NT2/D1 (cell line): ENCODE measurements around the gene LDB3.

Experiments used
- DNase-seq: peaks from one replicate; pipeline ENCODE4 v3.0.0-alpha.2; 2011; ENCODE audit warnings: low read depth, low spot score
- H3K27me3 ChIP-seq: 2 replicates; pipeline ENCODE4 v1.6.0; 2011; ENCODE audit warnings: mild to moderate bottlenecking; ENCODE audit not compliant: insufficient read length, insufficient read depth
- H3K36me3 ChIP-seq: 2 replicates; pipeline ENCODE4 v1.6.1; 2011; ENCODE audit warnings: mild to moderate bottlenecking, low read length, mixed read lengths; ENCODE audit not compliant: insufficient read depth, insufficient read length
- H3K4me1 ChIP-seq: 2 replicates; pipeline ENCODE4 v1.5.1; 2011; ENCODE audit not compliant: insufficient read depth, insufficient read length
- H3K4me3 ChIP-seq: 2 replicates; pipeline ENCODE4 v1.5.1; 2011; ENCODE audit warnings: low read depth; ENCODE audit not compliant: insufficient read length
- H3K9ac ChIP-seq: 2 replicates; pipeline ENCODE4 v1.6.0; 2011; ENCODE audit warnings: low read depth; ENCODE audit not compliant: insufficient read length
- H3K9me3 ChIP-seq: 2 replicates; pipeline ENCODE4 v1.5.1; 2011; ENCODE audit warnings: mild to moderate bottlenecking, low read length; ENCODE audit not compliant: insufficient read depth
- SUZ12 ChIP-seq: IDR thresholded peaks from 2 replicates; pipeline ENCODE4 v1.6.1; 2011; ENCODE audit not compliant: insufficient read length, insufficient read depth; ENCODE audit errors: extremely low read depth
- YY1 ChIP-seq: IDR thresholded peaks from 2 replicates; pipeline ENCODE4 v1.6.1; 2011; ENCODE audit not compliant: insufficient read length, insufficient read depth
- ZNF274 ChIP-seq: IDR thresholded peaks from 2 replicates; pipeline ENCODE4 v1.6.1; 2011; ENCODE audit warnings: mild to moderate bottlenecking, low read depth, low read length

LDB3 gene

GRCh38 chr10:86684331-86685097, 16.2 kb downstream of the LDB3 start:
- H3K9me3 ChIP-seq = no peaks in the 10 kb centered on the region
- no peak for DNase-seq
- H3K4me1 ChIP-seq = peaks cover 6% of the 10 kb centered on the region
- TF ChIP-seq ZNF274 = no peak
- no peak for TF ChIP-seq YY1
- TF ChIP-seq SUZ12 = no peak
- no peaks in the 10 kb centered on the region for H3K36me3 ChIP-seq
- H3K4me3 ChIP-seq = no peak overlapping the region
- H3K27me3 ChIP-seq = no peaks in the 10 kb centered on the region
- H3K9ac ChIP-seq = peak overlapping the region; percentile 63

GRCh38 chr10:86685416-86685815, 17.1 kb downstream of the LDB3 start:
- TF ChIP-seq ZNF274 (no peak), SUZ12 (no peak), YY1 (no peak)
- DNase-seq = no peak
- Histone ChIP-seq H3K9me3 (no peaks in the 10 kb centered on the region), H3K9ac (peak overlapping the region; percentile 6), H3K4me1 (peaks cover 3% of the 10 kb centered on the region), H3K4me3 (no peak overlapping the region), H3K36me3 (no peaks in the 10 kb centered on the region), H3K27me3 (no peaks in the 10 kb centered on the region)

DNA sequence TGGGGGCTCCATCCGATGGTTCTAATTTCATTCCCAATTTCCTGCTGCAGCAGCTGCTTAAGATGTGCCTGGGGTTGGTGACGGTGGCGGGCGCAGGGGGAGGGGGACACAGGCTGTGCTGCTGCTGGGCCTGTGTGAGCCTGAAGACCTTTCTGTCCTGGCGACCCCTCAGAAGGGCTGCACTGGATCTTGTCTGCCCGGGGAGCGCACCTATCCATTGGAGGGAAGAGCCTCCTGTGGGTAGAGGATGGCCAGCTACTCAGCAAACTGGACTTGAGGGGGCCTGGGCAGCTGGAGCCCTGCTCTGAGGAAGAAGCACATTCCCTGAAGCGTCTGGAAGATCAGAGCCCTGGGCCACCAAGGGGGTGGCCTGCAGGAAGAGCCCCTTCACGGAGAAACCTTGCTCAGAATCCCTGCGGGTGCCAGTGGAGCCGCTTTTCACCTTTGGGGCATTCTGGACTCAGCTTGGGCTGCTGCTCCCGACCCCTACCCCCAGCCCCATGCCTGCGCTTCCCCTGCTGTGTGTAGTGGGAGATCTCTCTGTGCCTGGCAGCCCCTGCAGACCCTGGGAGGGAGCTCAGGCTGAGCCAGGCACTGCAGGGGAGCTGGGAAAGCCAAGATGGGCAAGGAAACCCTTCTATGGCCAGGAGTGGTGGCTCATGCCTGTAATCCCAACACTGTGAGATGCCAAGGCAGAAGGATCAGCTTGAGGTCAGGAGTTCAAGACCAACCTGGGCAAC, 17.8 kb downstream of the LDB3 start:
- Histone ChIP-seq H3K9ac (peak overlapping the region; percentile 35), H3K27me3 (no peaks in the 10 kb centered on the region), H3K4me3 (no peak overlapping the region), H3K36me3 (no peaks in the 10 kb centered on the region), H3K9me3 (no peaks in the 10 kb centered on the region), H3K4me1 (peaks cover 3% of the 10 kb centered on the region)
- no peak for TF ChIP-seq YY1
- no peak for TF ChIP-seq ZNF274
- TF ChIP-seq SUZ12 = no peak
- DNase-seq = no peak

DNA sequence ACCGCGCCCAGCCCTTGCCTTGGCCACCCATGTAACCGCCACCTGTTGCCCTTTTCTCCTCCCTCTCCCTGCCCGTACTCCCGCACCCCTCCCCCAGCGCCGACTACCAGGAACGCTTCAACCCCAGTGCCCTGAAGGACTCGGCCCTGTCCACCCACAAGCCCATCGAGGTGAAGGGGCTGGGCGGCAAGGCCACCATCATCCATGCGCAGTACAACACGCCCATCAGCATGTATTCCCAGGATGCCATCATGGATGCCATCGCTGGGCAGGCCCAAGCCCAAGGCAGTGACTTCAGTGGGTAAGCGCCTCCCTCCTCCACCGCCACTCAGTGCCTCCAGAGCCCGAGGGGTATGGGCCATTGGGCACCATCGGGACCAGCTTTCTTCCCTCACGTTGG, 18.7 kb downstream of the LDB3 start:
- no peak for DNase-seq
- H3K36me3 ChIP-seq = no peaks in the 10 kb centered on the region
- H3K9ac ChIP-seq = no peak overlapping the region
- peaks cover 3% of the 10 kb centered on the region for H3K4me1 ChIP-seq
- no peaks in the 10 kb centered on the region for H3K9me3 ChIP-seq
- no peak overlapping the region for H3K4me3 ChIP-seq
- TF ChIP-seq SUZ12 (no peak), YY1 (no peak), ZNF274 (no peak)
- H3K27me3 ChIP-seq = no peaks in the 10 kb centered on the region

DNA sequence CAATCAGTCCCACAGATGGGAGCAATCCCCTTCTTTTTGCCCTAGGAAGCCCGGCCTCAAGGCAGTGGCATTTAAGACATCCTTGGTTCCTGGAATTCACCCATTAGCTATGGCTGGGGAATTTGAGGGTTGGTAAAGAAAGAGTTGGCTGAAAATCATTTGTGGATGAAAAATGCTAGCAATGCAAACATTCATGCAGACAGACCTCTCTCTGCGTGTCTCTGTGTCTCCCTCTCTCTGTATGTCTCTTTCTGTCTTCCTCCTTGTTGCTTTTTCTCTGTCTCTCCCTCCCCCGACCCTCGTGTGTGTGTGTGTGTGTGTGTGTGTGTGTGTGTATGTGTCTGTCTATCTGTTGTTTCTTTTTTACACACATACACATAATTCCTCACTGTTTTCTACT, 19.4 kb downstream of the LDB3 start:
- Histone ChIP-seq H3K9ac (no peak overlapping the region), H3K36me3 (no peaks in the 10 kb centered on the region), H3K9me3 (no peaks in the 10 kb centered on the region), H3K4me1 (peaks cover 3% of the 10 kb centered on the region), H3K4me3 (no peak overlapping the region), H3K27me3 (no peaks in the 10 kb centered on the region)
- no peak for TF ChIP-seq SUZ12
- no peak for TF ChIP-seq YY1
- no peak for DNase-seq

GRCh38 chr10:86688398-86688921, 20.1 kb downstream of the LDB3 start:
- no peak overlapping the region for H3K9ac ChIP-seq
- no peaks in the 10 kb centered on the region for H3K36me3 ChIP-seq
- H3K4me1 ChIP-seq = peaks cover 3% of the 10 kb centered on the region
- H3K4me3 ChIP-seq = no peak overlapping the region
- TF ChIP-seq ZNF274 = no peak
- DNase-seq = peak; percentile 57
- H3K27me3 ChIP-seq = no peaks in the 10 kb centered on the region
- no peaks in the 10 kb centered on the region for H3K9me3 ChIP-seq

- H3K36me3 ChIP-seq = no peaks in the 10 kb centered on the region
- H3K4me1 ChIP-seq = peaks cover 3% of the 10 kb centered on the region
- H3K9me3 ChIP-seq = no peaks in the 10 kb centered on the region
- H3K9ac ChIP-seq = no peak overlapping the region
- no peaks in the 10 kb centered on the region for H3K27me3 ChIP-seq
- H3K4me3 ChIP-seq = no peak overlapping the region
- DNase-seq = no peak
- TF ChIP-seq ZNF274 (no peak), SUZ12 (no peak), YY1 (no peak)
These were observed 20.8 kb downstream of the LDB3 start for GRCh38 chr10:86689146-86689545.

- Histone ChIP-seq H3K36me3 (no peaks in the 10 kb centered on the region), H3K9me3 (no peaks in the 10 kb centered on the region), H3K4me1 (peaks cover 6% of the 10 kb centered on the region), H3K4me3 (no peak overlapping the region), H3K9ac (no peak overlapping the region), H3K27me3 (no peaks in the 10 kb centered on the region)
- TF ChIP-seq SUZ12 (no peak), ZNF274 (no peak), YY1 (no peak)
- no peak for DNase-seq
These were observed 21.9 kb downstream of the LDB3 start for GRCh38 chr10:86690231-86690630.
